HCT116 (cell line): ENCODE measurements around the gene TADA3. TPM values are rescaled to one million over a fixed set of nuclear protein-coding genes. Genes with fewer than 3 reads are reported as not detected.

Experiments used
- ATAC-seq: fragments of 200-7000 bp; cut with Tn5 transposase; 2 replicates; pipeline ENCODE4 v1.9.1; 2020; ENCODE audit warnings: mild to moderate bottlenecking, moderate library complexity
- BruUV-seq: library from RNA; stranded (reverse); fragments of 400-500 nt; replicated peaks from 2 replicates; lab custom pipeline; 2021; lab: Mats Ljungman, UMichigan
- CTCF ChIA-PET: fragments of 300-600 bp; sonication (Branson Sonifier 250); formaldehyde crosslinking; loops from one replicate; lab custom pipeline; 2021; ENCODE audit warnings: antibody characterized with exemption; lab: Charles Lee
- POLR2A ChIA-PET: fragments of 300-600, 350-600 bp; sonication (Branson Sonifier 250); formaldehyde crosslinking; loops from one replicate; lab custom pipeline; 2021; ENCODE audit warnings: antibody characterized with exemption; lab: Charles Lee
- RAD21 ChIA-PET, 2 experiments: fragments of 300-600 bp; sonication (Branson Sonifier 250); formaldehyde crosslinking; loops; one replicate each; lab custom pipeline; 2023; ENCODE audit warnings: low total read pairs in 2 of 2; ENCODE audit not compliant: uncharacterized antibody in 2 of 2, unreplicated experiment in 2 of 2, low non-redundant PET in 1 of 2; lab: Charles Lee
- DNase-seq: peaks from one replicate; pipeline ENCODE4 v3.0.0-alpha.2; 2010; ENCODE audit warnings: low read depth, low spot score
- H2AFZ ChIP-seq: fragments of 200-600 bp; shearing (Covaris generic), sonication (generic); 2 replicates; pipeline ENCODE4 v1.6.1; 2017; ENCODE audit warnings: low read depth, mixed run types, mixed read lengths, antibody characterized with exemption, low read length; ENCODE audit not compliant: poor library complexity, severe bottlenecking
- H3K27ac ChIP-seq: 2 replicates; pipeline ENCODE4 v1.5.1; 2012; ENCODE audit warnings: low read depth, low read length
- H3K27me3 ChIP-seq: fragments of 200-600 bp; sonication (generic); 2 replicates; pipeline ENCODE4 v1.6.1; 2016; ENCODE audit warnings: mixed run types, low read length, mixed read lengths; ENCODE audit not compliant: insufficient read depth
- H3K36me3 ChIP-seq, 2 experiments: fragments of 200-500 bp in 1 of 2; fragments of 200-600 bp in 1 of 2; sonication (Bioruptor generic) in 1 of 2; sonication (generic) in 1 of 2; 2 replicates each; pipeline versions ENCODE4 v1.5.1 to v1.6.1; 2014 to 2016; ENCODE audit warnings: low read length in 2 of 2, inconsistent platforms in 1 of 2, mixed read lengths in 1 of 2, mixed run types in 1 of 2; ENCODE audit not compliant: insufficient read depth in 2 of 2, control insufficient read depth in 1 of 2
- H3K4me1 ChIP-seq, 2 experiments: fragments of 200-600 bp in 1 of 2; sonication (generic) in 1 of 2; 2 replicates each; pipeline versions ENCODE4 v1.5.1 to v1.6.1; 2012 to 2017; ENCODE audit warnings: low read length in 2 of 2, inconsistent platforms in 1 of 2, mild to moderate bottlenecking in 1 of 2, mixed read lengths in 1 of 2, mixed run types in 1 of 2, moderate library complexity in 1 of 2; ENCODE audit not compliant: insufficient read depth in 2 of 2, control insufficient read depth in 1 of 2
- H3K4me2 ChIP-seq: fragments of 200-600 bp; sonication (generic); 2 replicates; pipeline ENCODE4 v1.6.1; 2017; ENCODE audit warnings: mixed run types, low read length, mixed read lengths
- H3K4me3 ChIP-seq, 2 experiments: fragments of 200-600 bp in 1 of 2; sonication (generic) in 1 of 2; replicated peaks in 1 of 2; 2 replicates each; pipeline ENCODE4 v1.5.1; 2011 to 2016; ENCODE audit warnings: low read length in 2 of 2, control low read depth in 1 of 2, low read depth in 1 of 2, mild to moderate bottlenecking in 1 of 2, mixed read lengths in 1 of 2, mixed run types in 1 of 2
- H3K79me2 ChIP-seq: fragments of 200-600 bp; sonication (generic); 2 replicates; pipeline ENCODE4 v1.6.1; 2017; ENCODE audit warnings: mild to moderate bottlenecking, mixed run types, low read length, moderate library complexity, mixed read lengths; ENCODE audit not compliant: insufficient read depth
- H3K9ac ChIP-seq: fragments of 200-600 bp; sonication (generic); 2 replicates; pipeline ENCODE4 v1.6.1; 2016; ENCODE audit warnings: low read length, mixed read lengths
- H3K9me2 ChIP-seq: fragments of 200-600 bp; sonication (generic), shearing (Covaris generic); 2 replicates; pipeline ENCODE4 v1.6.1; 2017; ENCODE audit warnings: mixed run types, mild to moderate bottlenecking, moderate library complexity; ENCODE audit not compliant: insufficient read depth
- H3K9me3 ChIP-seq, 2 experiments: fragments of 200-500 bp in 1 of 2; fragments of 200-600 bp in 1 of 2; sonication (Bioruptor generic) in 1 of 2; sonication (generic) in 1 of 2; 2 replicates each; pipeline ENCODE4 v1.6.1; 2014 to 2017; ENCODE audit warnings: low read length in 2 of 2, mixed read lengths in 2 of 2, inconsistent platforms in 1 of 2, low read depth in 1 of 2, mild to moderate bottlenecking in 1 of 2, mixed run types in 1 of 2, moderate library complexity in 1 of 2; ENCODE audit not compliant: control insufficient read depth in 1 of 2, insufficient read depth in 1 of 2
- H4K20me1 ChIP-seq: fragments of 200-600 bp; sonication (generic), shearing (Covaris generic); 2 replicates; pipeline ENCODE4 v1.6.1; 2017; ENCODE audit warnings: mixed run types, mild to moderate bottlenecking, moderate library complexity; ENCODE audit not compliant: insufficient read depth
- CBX3 ChIP-seq: IDR thresholded peaks from 2 replicates; pipeline ENCODE4 v1.6.1; 2012; ENCODE audit warnings: low read depth
- EZH2 ChIP-seq: fragments of 200-600 bp; sonication (generic); IDR thresholded peaks from 2 replicates; pipeline ENCODE4 v1.6.1; 2017; ENCODE audit warnings: antibody characterized with exemption, mixed run types
- EZH2phosphoT487 ChIP-seq: fragments of 200-600 bp; IDR thresholded peaks from 2 replicates; pipeline ENCODE4 v1.6.1; 2018; ENCODE audit warnings: antibody characterized with exemption, borderline replicate concordance
- JUND ChIP-seq: IDR thresholded peaks from 2 replicates; pipeline ENCODE4 v1.6.1; 2012
- MAX ChIP-seq: IDR thresholded peaks from 2 replicates; pipeline ENCODE4 v1.6.1; 2012
- POLR2A ChIP-seq: IDR thresholded peaks from 2 replicates; pipeline ENCODE4 v1.7.0; 2011; ENCODE audit warnings: borderline replicate concordance; ENCODE audit not compliant: insufficient read depth, insufficient read length; ENCODE audit errors: extremely low read depth
- RAD21 ChIP-seq: IDR thresholded peaks from 2 replicates; pipeline ENCODE4 v1.6.1; 2012; ENCODE audit warnings: low read depth, mild to moderate bottlenecking
- SIN3A ChIP-seq: IDR thresholded peaks from 2 replicates; pipeline ENCODE4 v1.6.1; 2012; ENCODE audit warnings: low read depth
- SRF ChIP-seq: IDR thresholded peaks from 2 replicates; pipeline ENCODE4 v1.6.1; 2012; ENCODE audit warnings: low read depth
- TCF7L2 ChIP-seq: IDR thresholded peaks from 2 replicates; pipeline ENCODE4 v1.7.0; 2011; ENCODE audit warnings: borderline replicate concordance, inconsistent platforms; ENCODE audit not compliant: insufficient read depth, insufficient read length; ENCODE audit errors: extremely low read depth
- YY1 ChIP-seq: IDR thresholded peaks from 2 replicates; pipeline ENCODE4 v1.6.1; 2011; ENCODE audit warnings: low read length, low read depth, moderate library complexity, mild to moderate bottlenecking; ENCODE audit not compliant: insufficient replicate concordance; ENCODE audit errors: extremely low read depth
- ZBTB33 ChIP-seq: IDR thresholded peaks from 2 replicates; pipeline ENCODE4 v1.6.1; 2011; ENCODE audit warnings: mild to moderate bottlenecking, low read length, moderate library complexity; ENCODE audit not compliant: insufficient replicate concordance; ENCODE audit errors: extremely low read depth
- ZFX ChIP-seq: fragments of 450-650 bp; IDR thresholded peaks from 2 replicates; pipeline ENCODE4 v1.6.1; 2017
- intact Hi-C: fragments of 100-400 bp; cut with micrococcal nuclease; formaldehyde crosslinking; loops from 2 replicates; pipeline ENCODE4 v1.10.0; 2022
- total RNA-seq: library from RNA; stranded (reverse); gene quantifications from one replicate; pipeline ENCODE4 v1.2.1, GENCODE V29; 2021; ENCODE audit not compliant: unreplicated experiment

Gene TADA3
- total RNA-seq, 1 experiment from 2014 or later: 72.0 TPM

- H3K4me3 ChIP-seq: no peak overlapping the region
- TF ChIP-seq SIN3A: no peak
- no peak for TF ChIP-seq MAX
- no peak for TF ChIP-seq EZH2
- no peak for TF ChIP-seq EZH2phosphoT487
- no peak for TF ChIP-seq SRF
- TF ChIP-seq JUND: no peak
- TF ChIP-seq POLR2A: no peak
- no peak for TF ChIP-seq ZFX
- TF ChIP-seq ZBTB33: no peak
- TF ChIP-seq TCF7L2: no peak
- TF ChIP-seq CBX3: no peak
- no peak for TF ChIP-seq YY1
- no peak for TF ChIP-seq RAD21
- TF ChIP-seq, all 23 proteins: peak for 0
- Histone ChIP-seq H3K79me2 (peaks cover 8% of the 10 kb centered on the region), H3K4me1 (peaks cover 8 to 18% of the 10 kb centered on the region in 2 experiments), H4K20me1 (no peaks in the 10 kb centered on the region), H3K36me3 (peaks cover 46 to 66% of the 10 kb centered on the region in 2 experiments), H3K9me3 (no peaks in the 10 kb centered on the region), H2AFZ (no peak overlapping the region), H3K4me2 (no peak overlapping the region), H3K9me2 (no peaks in the 10 kb centered on the region), H3K27me3 (no peaks in the 10 kb centered on the region), H3K27ac (no peak overlapping the region), H3K9ac (no peak overlapping the region)
- BruUV-seq: no TSS peak
- DNase-seq: no peak
- ChIA-PET POLR2A (no interaction called here), RAD21 (no interaction called here), CTCF (no interaction called here)
- intact Hi-C loops: no loop called here
- no peak for ATAC-seq
Measured at GRCh38 chr3:9747267-9747666, 45.0 kb downstream of the TADA3 start.
